Mesenchymal stem cell (in vitro differentiated cells and primary cell): ENCODE data around the gene EML6.

Experiments
- DNase-seq: peaks from one replicate; pipeline ENCODE4 v3.0.0-alpha.2; 2013
- H2AFZ ChIP-seq: one replicate; pipeline ENCODE4 v1.6.1; 2013; ENCODE audit warnings: low read depth, mild to moderate bottlenecking, control low read depth, inconsistent platforms, low read length, moderate library complexity
- H2AK5ac ChIP-seq: 2 replicates; pipeline ENCODE4 v1.6.1; 2013; ENCODE audit warnings: low read length, moderate library complexity, mild to moderate bottlenecking, inconsistent platforms; ENCODE audit not compliant: severe bottlenecking
- H2BK120ac ChIP-seq: one replicate; pipeline ENCODE4 v1.6.1; 2013; ENCODE audit warnings: low read depth, mild to moderate bottlenecking, inconsistent platforms, low read length, moderate library complexity
- H2BK12ac ChIP-seq, 2 experiments: one replicate each; pipeline ENCODE4 v1.6.1; 2013; ENCODE audit warnings: inconsistent platforms in 2 of 2, low read length in 2 of 2, mild to moderate bottlenecking in 2 of 2, moderate library complexity in 2 of 2, control low read depth in 1 of 2
- H2BK15ac ChIP-seq: one replicate; pipeline ENCODE4 v1.6.1; 2013; ENCODE audit warnings: mild to moderate bottlenecking, low read depth, inconsistent platforms; ENCODE audit not compliant: poor library complexity, severe bottlenecking
- H2BK5ac ChIP-seq: 2 replicates; pipeline ENCODE4 v1.6.1; 2013; ENCODE audit warnings: low read depth, mild to moderate bottlenecking, low read length, control low read depth, inconsistent platforms; ENCODE audit not compliant: poor library complexity, severe bottlenecking
- H3K14ac ChIP-seq, 2 experiments: one replicate each; pipeline ENCODE4 v1.6.1; 2013; ENCODE audit warnings: inconsistent platforms in 2 of 2, low read length in 2 of 2, control low read depth in 1 of 2, mild to moderate bottlenecking in 1 of 2, moderate library complexity in 1 of 2
- H3K18ac ChIP-seq, 2 experiments: one replicate each; pipeline ENCODE4 v1.6.1; 2013; ENCODE audit warnings: inconsistent platforms in 2 of 2, low read length in 2 of 2, control low read depth in 1 of 2, low read depth in 1 of 2, mild to moderate bottlenecking in 1 of 2
- H3K23ac ChIP-seq, 2 experiments: one replicate each; pipeline ENCODE4 v1.6.1; 2013; ENCODE audit warnings: inconsistent platforms in 2 of 2, low read length in 2 of 2, mild to moderate bottlenecking in 2 of 2, moderate library complexity in 2 of 2, control low read depth in 1 of 2
- H3K27ac ChIP-seq: 2 replicates; pipeline ENCODE4 v1.5.1; 2013; ENCODE audit warnings: mild to moderate bottlenecking, moderate library complexity, low read length, control low read depth, inconsistent platforms; ENCODE audit not compliant: poor library complexity, severe bottlenecking
- H3K27me3 ChIP-seq, 2 experiments: 2 replicates each; pipeline versions ENCODE4 v1.6.1 to v1.7.0; 2013; ENCODE audit warnings: low read length in 2 of 2, mild to moderate bottlenecking in 2 of 2, moderate library complexity in 2 of 2, control low read depth in 1 of 2, inconsistent platforms in 1 of 2; ENCODE audit not compliant: control insufficient read depth in 1 of 2, insufficient read depth in 1 of 2
- H3K36me3 ChIP-seq, 2 experiments: 2 replicates each; pipeline versions ENCODE4 v1.6.1 to v1.7.0; 2013; ENCODE audit warnings: low read length in 2 of 2, control low read depth in 1 of 2, inconsistent platforms in 1 of 2, low read depth in 1 of 2, mild to moderate bottlenecking in 1 of 2; ENCODE audit not compliant: insufficient read depth in 2 of 2, control insufficient read depth in 1 of 2
- H3K4ac ChIP-seq, 2 experiments: one replicate each; pipeline ENCODE4 v1.6.1; 2013; ENCODE audit warnings: inconsistent platforms in 2 of 2, low read length in 2 of 2, mild to moderate bottlenecking in 2 of 2, moderate library complexity in 2 of 2, control low read depth in 1 of 2, low read depth in 1 of 2
- H3K4me1 ChIP-seq: 2 replicates; pipeline ENCODE4 v1.6.1; 2013; ENCODE audit warnings: low read depth, low read length, control low read depth; ENCODE audit not compliant: control insufficient read depth, insufficient read depth
- H3K4me2 ChIP-seq: 2 replicates; pipeline ENCODE4 v1.6.1; 2013; ENCODE audit warnings: low read length, mild to moderate bottlenecking, inconsistent platforms; ENCODE audit not compliant: poor library complexity, severe bottlenecking
- H3K4me3 ChIP-seq, 2 experiments: 2 replicates each; pipeline versions ENCODE4 v1.5.1 to v1.7.0; 2013; ENCODE audit warnings: low read length in 2 of 2, mild to moderate bottlenecking in 2 of 2, control low read depth in 1 of 2, low read depth in 1 of 2; ENCODE audit not compliant: insufficient read depth in 1 of 2
- H3K79me1 ChIP-seq: replicated peaks from 2 replicates; pipeline ENCODE4 v1.6.1; 2013; ENCODE audit warnings: mild to moderate bottlenecking, control low read depth, low read length, inconsistent platforms; ENCODE audit not compliant: poor library complexity, severe bottlenecking
- H3K9ac ChIP-seq: 2 replicates; pipeline ENCODE4 v1.7.0; 2013; ENCODE audit warnings: mild to moderate bottlenecking, low read length, moderate library complexity
- H3K9me3 ChIP-seq: 2 replicates; pipeline ENCODE4 v1.7.0; 2013; ENCODE audit warnings: mild to moderate bottlenecking, low read length; ENCODE audit not compliant: control insufficient read depth
- H4K8ac ChIP-seq: one replicate; pipeline ENCODE4 v1.6.1; 2013; ENCODE audit warnings: inconsistent platforms, mild to moderate bottlenecking, low read length, moderate library complexity
- H4K91ac ChIP-seq: one replicate; pipeline ENCODE4 v1.6.1; 2013; ENCODE audit warnings: mild to moderate bottlenecking, low read length, inconsistent platforms
- WGBS: methylation state at CpG from one replicate; pipeline ENCODE4 v1.1.7; 2013; ENCODE audit warnings: mixed read lengths; 5-methylcytosine and 5-hydroxymethylcytosine counted together

Gene EML6

DNA sequence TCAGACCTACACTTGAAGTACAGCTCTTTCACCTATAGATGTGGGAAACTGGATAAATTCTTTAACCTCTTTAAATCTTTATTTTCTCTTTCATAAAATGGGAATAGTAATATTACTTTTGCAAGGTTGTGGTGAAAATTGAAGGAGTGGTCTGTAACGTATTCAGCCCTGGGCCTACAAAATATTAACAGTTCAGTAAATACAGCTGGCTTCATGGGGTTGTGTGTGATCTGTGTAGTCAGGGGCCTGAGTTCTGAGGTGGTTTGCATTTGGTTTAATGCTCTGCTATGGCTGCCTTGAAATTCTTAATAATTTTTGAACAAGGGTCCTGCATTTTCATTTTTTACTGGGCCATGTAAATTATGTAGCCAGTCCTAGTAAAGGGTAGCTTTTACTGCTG, 16.8 kb upstream of the EML6 start:
- Histone ChIP-seq H4K8ac (no peak overlapping the region), H2AK5ac (no peak overlapping the region), H3K14ac (no peak overlapping the region), H3K4me3 (no peak overlapping the region), H3K18ac (no peak overlapping the region), H2BK15ac (no peak overlapping the region), H2BK5ac (no peak overlapping the region), H2AFZ (no peak overlapping the region), H3K4me1 (peaks cover 2% of the 10 kb centered on the region), H3K4ac (no peak overlapping the region), H3K23ac (no peak overlapping the region), H3K36me3 (no peaks in the 10 kb centered on the region), H3K9ac (no peak overlapping the region), H2BK120ac (no peak overlapping the region), H3K79me1 (no peaks in the 10 kb centered on the region), H3K27me3 (peaks cover 0 to 12% of the 10 kb centered on the region in 2 experiments), H4K91ac (no peak overlapping the region), H3K4me2 (no peak overlapping the region), H3K9me3 (no peaks in the 10 kb centered on the region), H2BK12ac (no peak overlapping the region), H3K27ac (no peak overlapping the region)
- WGBS, result 94% methylated on average over 1 of the region's 1 CpG
- no peak for DNase-seq

DNA sequence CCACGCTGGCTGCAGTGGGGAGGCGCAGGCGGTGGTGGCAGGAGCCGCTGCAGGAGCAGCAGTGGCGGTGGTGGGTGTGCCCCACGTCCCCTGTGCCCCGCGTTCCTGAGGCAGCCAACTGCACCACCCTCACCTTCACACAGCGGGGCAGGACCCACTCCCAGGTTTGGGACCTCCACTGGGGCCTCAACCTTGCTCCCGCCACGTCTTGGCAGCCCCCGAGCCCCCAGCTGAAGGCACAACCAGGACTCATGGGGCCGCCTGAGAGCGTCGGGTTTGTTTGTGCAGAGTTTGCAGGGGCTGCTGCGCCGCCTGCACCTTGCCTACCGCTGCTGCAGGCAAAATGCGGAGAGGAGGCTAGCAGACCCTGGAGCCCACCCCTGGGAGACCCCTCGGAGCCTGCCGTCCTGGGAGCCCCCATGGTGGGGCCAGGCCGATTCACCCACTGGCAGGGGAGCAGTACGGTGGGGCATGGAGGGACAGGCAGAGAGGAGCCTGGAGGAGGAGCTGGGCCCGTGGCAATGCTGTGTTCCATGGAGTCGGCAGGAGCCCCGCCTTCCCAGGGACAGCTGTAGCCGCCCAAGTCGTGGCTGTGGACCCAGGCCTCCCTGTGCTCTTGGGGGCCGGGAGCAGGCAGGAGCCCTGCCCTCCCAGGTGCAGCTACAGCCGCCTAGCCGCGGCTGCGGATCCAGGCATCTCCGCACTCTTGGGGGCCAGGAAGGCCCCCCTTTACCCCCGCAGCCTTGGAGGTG, 14.7 kb upstream of the EML6 start:
- no peaks in the 10 kb centered on the region for H3K79me1 ChIP-seq
- WGBS, result 43% methylated on average over 35 of the region's 35 CpGs
- H3K9ac ChIP-seq, result peak overlapping the region; percentile 49
- peak overlapping the region in 1 of 2 experiments; percentile 48 for H3K23ac ChIP-seq
- H3K4ac ChIP-seq, result peak overlapping the region in 1 of 2 experiments; percentile 54
- H2BK15ac ChIP-seq, result peak overlapping the region; percentile 57
- no peaks in the 10 kb centered on the region for H3K9me3 ChIP-seq
- peaks cover 2% of the 10 kb centered on the region for H3K4me1 ChIP-seq
- no peak overlapping the region for H3K4me2 ChIP-seq
- H2BK12ac ChIP-seq, result no peak overlapping the region
- no peaks in the 10 kb centered on the region for H3K36me3 ChIP-seq
- peak overlapping the region in 1 of 2 experiments; percentile 68 for H3K4me3 ChIP-seq
- H4K91ac ChIP-seq, result peak overlapping the region; percentile 56
- peak overlapping the region in 1 of 2 experiments; percentile 46 for H3K14ac ChIP-seq
- no peak overlapping the region for H2BK5ac ChIP-seq
- peak overlapping the region; percentile 61 for H4K8ac ChIP-seq
- H3K27me3 ChIP-seq, result peaks cover 0 to 12% of the 10 kb centered on the region in 2 experiments
- H2AFZ ChIP-seq, result peak overlapping the region; percentile 91
- DNase-seq, result peak; percentile 24
- H3K27ac ChIP-seq, result no peak overlapping the region
- H2BK120ac ChIP-seq, result no peak overlapping the region
- H2AK5ac ChIP-seq, result no peak overlapping the region
- H3K18ac ChIP-seq, result peak overlapping the region in 1 of 2 experiments; percentile 61

DNA sequence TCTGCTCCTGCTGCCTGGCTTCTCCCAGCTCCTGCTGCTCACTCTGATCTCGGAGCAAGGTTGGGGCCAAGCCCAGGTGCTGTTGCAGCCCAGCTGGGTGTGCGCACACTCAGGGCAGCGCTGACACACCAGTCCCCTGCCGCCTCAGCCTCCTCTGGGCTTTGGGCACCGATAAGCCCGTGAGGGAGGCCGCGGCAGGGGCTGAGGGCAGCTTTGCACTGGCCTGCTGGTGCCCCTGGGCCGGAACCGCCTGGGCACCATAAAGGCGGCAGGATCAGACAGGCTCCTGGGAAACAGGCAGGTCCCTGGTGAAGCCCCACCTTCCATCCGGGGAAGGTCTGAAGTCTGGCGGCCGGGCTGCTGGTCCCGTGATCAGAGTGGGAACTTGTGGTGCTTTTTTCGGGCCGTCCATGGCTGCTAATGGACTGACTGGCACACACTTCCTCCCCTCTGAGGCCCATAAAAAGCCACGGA, 14.1 kb upstream of the EML6 start:
- H2BK5ac ChIP-seq, result no peak overlapping the region
- peak overlapping the region in 1 of 2 experiments; percentile 68 for H3K4me3 ChIP-seq
- H2AFZ ChIP-seq, result peak overlapping the region; percentile 86
- no peak overlapping the region for H3K23ac ChIP-seq
- peak overlapping the region; percentile 49 for H3K9ac ChIP-seq
- no peaks in the 10 kb centered on the region for H3K36me3 ChIP-seq
- H2BK120ac ChIP-seq, result no peak overlapping the region
- peak overlapping the region; percentile 5 to 9 for H3K18ac ChIP-seq
- WGBS, result 63% methylated on average over 18 of the region's 18 CpGs
- no peaks in the 10 kb centered on the region for H3K9me3 ChIP-seq
- no peak for DNase-seq
- peaks cover 2% of the 10 kb centered on the region for H3K4me1 ChIP-seq
- no peak overlapping the region for H2AK5ac ChIP-seq
- H3K4me2 ChIP-seq, result no peak overlapping the region
- peak overlapping the region in 1 of 2 experiments; percentile 86 for H2BK12ac ChIP-seq
- no peak overlapping the region for H3K27ac ChIP-seq
- H3K79me1 ChIP-seq, result no peaks in the 10 kb centered on the region
- H3K4ac ChIP-seq, result no peak overlapping the region
- H4K8ac ChIP-seq, result peak overlapping the region; percentile 8
- peaks cover 0 to 12% of the 10 kb centered on the region in 2 experiments for H3K27me3 ChIP-seq
- H4K91ac ChIP-seq, result no peak overlapping the region
- no peak overlapping the region for H2BK15ac ChIP-seq
- peak overlapping the region in 1 of 2 experiments; percentile 89 for H3K14ac ChIP-seq

DNA sequence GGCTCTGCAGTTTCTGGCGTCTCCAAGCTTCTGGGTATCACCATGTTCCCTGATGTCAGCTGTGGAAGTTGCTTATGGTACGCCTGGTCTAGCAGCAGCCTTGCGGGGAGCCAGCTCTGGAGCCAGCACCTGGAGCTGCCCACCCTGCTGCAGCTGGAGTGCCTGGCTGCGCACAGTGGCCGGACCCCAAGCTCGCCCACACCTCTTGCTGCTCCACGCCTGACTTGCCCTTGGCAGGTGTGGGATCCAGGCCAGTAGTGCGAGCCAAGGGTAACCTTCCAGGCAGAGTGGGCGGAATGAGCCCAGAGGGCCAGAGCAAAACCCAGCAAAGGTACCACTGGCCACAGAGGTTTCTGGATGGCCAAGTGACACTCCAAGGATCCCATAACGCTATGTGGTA, 13.2 kb upstream of the EML6 start:
- Histone ChIP-seq H3K27ac (no peak overlapping the region), H3K18ac (no peak overlapping the region), H2BK5ac (no peak overlapping the region), H2BK12ac (no peak overlapping the region), H2BK15ac (no peak overlapping the region), H3K4ac (no peak overlapping the region), H2BK120ac (no peak overlapping the region), H3K79me1 (no peaks in the 10 kb centered on the region), H2AK5ac (no peak overlapping the region), H2AFZ (no peak overlapping the region), H3K14ac (no peak overlapping the region), H3K23ac (no peak overlapping the region), H3K4me2 (no peak overlapping the region), H4K91ac (no peak overlapping the region), H3K27me3 (peaks cover 0 to 12% of the 10 kb centered on the region in 2 experiments), H3K9me3 (no peaks in the 10 kb centered on the region), H3K9ac (no peak overlapping the region), H3K4me1 (peaks cover 2% of the 10 kb centered on the region), H3K4me3 (no peak overlapping the region), H4K8ac (no peak overlapping the region), H3K36me3 (no peaks in the 10 kb centered on the region)
- 86% methylated on average over 8 of the region's 10 CpGs for WGBS
- no peak for DNase-seq
